GM18507 (cell line): ENCODE data around the gene OSBP2.
"Not testable (repeated sequence)": the region's sequence is repeated elsewhere in the genome, so short reads cannot be mapped to it uniquely, and the experiment has no call there.

Source experiments
- DNase-seq: peaks from one replicate; pipeline ENCODE4 v3.0.0; 2011; ENCODE audit warnings: low read depth; ENCODE audit not compliant: insufficient read length; ENCODE audit errors: extremely low spot score
- FAIRE-seq: peaks from 2 replicates; lab custom pipeline; 2011; peaks lifted over from hg19 to GRCh38; lab: Jason Lieb, UNC

The OSBP2 gene

GRCh38 chr22:30714062-30714461 is 19.4 kb downstream of the OSBP2 start:
- no peak for DNase-seq
- no peak for FAIRE-seq

GRCh38 chr22:30717331-30717921 is 22.8 kb downstream of the OSBP2 start:
- DNase-seq, result no peak
- no peak for FAIRE-seq

GRCh38 chr22:30717952-30718351 is 23.3 kb downstream of the OSBP2 start:
- FAIRE-seq (no peak), DNase-seq (no peak)

GRCh38 chr22:30718491-30718890 is 23.8 kb downstream of the OSBP2 start:
- FAIRE-seq, result no peak
- DNase-seq, result no peak

- FAIRE-seq, result no peak
- DNase-seq, result no peak
These were observed 24.3 kb downstream of the OSBP2 start for GRCh38 chr22:30718938-30719337.

GRCh38 chr22:30720263-30720837 is 25.7 kb downstream of the OSBP2 start:
- FAIRE-seq (no peak), DNase-seq (no peak)

- FAIRE-seq, result no peak
- no peak for DNase-seq
These were observed 27.1 kb downstream of the OSBP2 start for GRCh38 chr22:30721741-30722140.

- DNase-seq, result no peak
- FAIRE-seq, result no peak
These were observed 34.2 kb downstream of the OSBP2 start for GRCh38 chr22:30728826-30729225.

GRCh38 chr22:30731658-30732057 is 37.0 kb downstream of the OSBP2 start:
- no peak for FAIRE-seq
- DNase-seq, result no peak

- no peak for FAIRE-seq
- no peak for DNase-seq
These were observed 37.8 kb downstream of the OSBP2 start for GRCh38 chr22:30732426-30732825.

- FAIRE-seq (no peak), DNase-seq (no peak)
These were observed 38.5 kb downstream of the OSBP2 start for GRCh38 chr22:30733181-30733631.

GRCh38 chr22:30740007-30740406 is 45.3 kb downstream of the OSBP2 start:
- not testable (repeated sequence) for DNase-seq, FAIRE-seq

GRCh38 chr22:30740511-30740910 is 45.8 kb downstream of the OSBP2 start:
- DNase-seq, result not testable (repeated sequence)
- peak; percentile 76 for FAIRE-seq

GRCh38 chr22:30742291-30743256 is 47.9 kb downstream of the OSBP2 start:
- peak; percentile 55 for FAIRE-seq
- no peak for DNase-seq

- no peak for DNase-seq
- peak; percentile 70 for FAIRE-seq
These were observed 48.8 kb downstream of the OSBP2 start for GRCh38 chr22:30743257-30744020.

- FAIRE-seq (no peak), DNase-seq (no peak)
These were observed 49.5 kb downstream of the OSBP2 start for GRCh38 chr22:30744224-30744623.

GRCh38 chr22:30747493-30747892 is 52.8 kb downstream of the OSBP2 start:
- DNase-seq (no peak), FAIRE-seq (no peak)

- FAIRE-seq, result no peak
These were observed 54.6 kb downstream of the OSBP2 start for GRCh38 chr22:30749272-30749671.

GRCh38 chr22:30749849-30750248 is 55.2 kb downstream of the OSBP2 start:
- FAIRE-seq (no peak), DNase-seq (no peak)

More at GRCh38 chr22:30749272-30749671, 54.6 kb downstream of the OSBP2 start:
- no peak for DNase-seq

GRCh38 chr22:30751529-30751928 is 56.9 kb downstream of the OSBP2 start:
- FAIRE-seq (no peak), DNase-seq (no peak)
